GM21825 (cell line): ENCODE data around the gene MBD5.
A peak's percentile ranks its signal among the peaks of the same experiment; 100 is the strongest.

Source experiments
- ATAC-seq: cut with Tn5 transposase; IDR thresholded peaks from one replicate; pipeline ENCODE4 v1.9.1; 2021; ENCODE audit warnings: mild to moderate bottlenecking, moderate library complexity; ENCODE audit not compliant: unreplicated experiment

MBD5 gene

DNA sequence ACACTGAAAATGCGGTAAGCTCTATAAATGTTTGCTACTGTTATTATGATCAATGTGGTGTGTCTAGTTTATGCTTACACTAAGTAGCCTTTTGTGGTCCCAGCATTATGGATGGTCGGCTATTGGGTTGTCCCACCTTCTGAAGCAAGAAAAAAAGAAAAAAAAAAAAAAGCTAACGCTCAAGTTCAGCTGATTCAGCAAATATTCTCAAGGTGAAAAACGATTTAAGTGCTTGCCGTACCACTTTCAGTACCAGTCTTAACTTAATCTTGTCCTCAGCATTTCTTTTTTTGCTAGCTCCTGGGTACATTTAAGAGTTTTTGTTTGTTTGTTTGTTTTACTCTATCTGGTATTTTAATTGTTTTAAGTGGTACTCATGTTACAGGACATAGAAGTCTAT is 87.5 kb downstream of the MBD5 start:
- no peak for ATAC-seq

DNA sequence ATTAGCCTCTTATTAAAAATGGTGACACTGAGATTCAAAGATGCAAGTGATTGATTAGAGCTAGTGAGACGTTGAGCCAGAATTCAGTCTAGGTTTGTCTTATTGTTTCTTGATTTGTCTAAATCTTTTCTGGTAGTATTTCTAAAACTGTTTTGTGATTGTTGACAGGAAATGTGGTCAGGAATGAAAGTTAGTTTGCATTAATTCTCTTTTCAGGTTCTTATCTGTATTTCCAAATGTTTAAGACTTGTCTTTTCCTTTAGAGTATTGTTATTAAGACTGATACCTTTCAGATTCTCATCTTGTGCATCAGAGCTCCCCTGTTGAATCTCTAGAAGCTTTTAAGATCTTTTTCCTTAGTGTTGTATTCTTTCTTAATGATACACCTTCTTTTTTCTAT is 89.3 kb downstream of the MBD5 start:
- ATAC-seq: peak; percentile 67

DNA sequence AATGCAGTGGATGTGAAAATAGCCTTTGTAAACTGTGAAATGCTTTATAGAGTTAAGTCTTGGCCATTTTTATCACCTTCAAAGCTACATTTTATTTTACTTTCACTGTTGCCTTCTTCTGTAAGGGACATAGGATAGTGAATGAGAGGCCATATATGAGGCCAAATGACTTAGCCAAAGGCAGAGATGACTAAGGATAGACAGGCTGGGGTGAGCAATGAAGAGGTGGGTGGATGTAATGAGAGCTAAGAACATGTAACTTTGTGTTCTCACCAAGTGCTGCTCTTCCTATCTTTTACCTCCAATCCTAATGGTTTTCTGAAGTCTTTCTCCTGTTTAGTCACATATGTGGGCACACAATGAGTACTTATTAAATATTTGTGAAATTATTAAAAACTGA is 101.9 kb downstream of the MBD5 start:
- ATAC-seq: no peak

DNA sequence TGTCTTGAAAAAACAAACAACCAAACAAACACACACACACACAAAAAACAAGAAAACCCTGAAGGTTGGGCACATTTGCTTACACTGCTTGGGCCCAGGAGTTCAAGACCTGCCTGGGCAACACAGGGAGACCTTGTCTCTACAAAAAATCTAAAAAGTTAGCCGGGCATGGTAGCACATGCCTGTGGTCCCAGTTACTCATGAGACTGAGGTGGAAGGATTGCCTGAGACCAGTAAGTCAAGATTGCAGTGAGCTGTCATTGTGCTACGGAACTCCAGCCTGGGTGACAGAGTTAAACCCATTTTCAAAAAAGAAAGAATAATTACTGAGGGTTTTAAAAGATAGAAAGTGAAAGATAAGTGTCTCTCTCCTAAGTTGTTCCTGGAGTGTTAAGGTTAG is 103.4 kb downstream of the MBD5 start:
- ATAC-seq: no peak

DNA sequence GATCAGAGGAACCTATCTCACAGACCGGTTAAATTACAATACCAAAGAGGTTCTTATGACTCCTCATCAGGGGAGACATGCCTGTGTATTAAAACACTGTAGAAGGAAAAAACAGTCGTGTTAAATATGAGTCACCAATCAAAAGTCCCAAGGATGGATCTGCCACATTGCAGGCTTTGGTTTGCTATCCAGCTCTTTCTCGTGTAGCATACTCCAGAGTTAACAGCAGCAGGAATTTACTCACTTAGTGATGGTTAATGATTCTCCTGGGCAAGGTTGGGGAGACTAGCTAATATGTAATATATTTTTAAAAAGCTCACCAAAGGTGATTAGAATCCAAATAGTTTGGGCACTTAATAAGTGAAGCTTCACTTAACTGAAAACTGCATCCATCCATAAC is 109.7 kb downstream of the MBD5 start:
- no peak for ATAC-seq

DNA sequence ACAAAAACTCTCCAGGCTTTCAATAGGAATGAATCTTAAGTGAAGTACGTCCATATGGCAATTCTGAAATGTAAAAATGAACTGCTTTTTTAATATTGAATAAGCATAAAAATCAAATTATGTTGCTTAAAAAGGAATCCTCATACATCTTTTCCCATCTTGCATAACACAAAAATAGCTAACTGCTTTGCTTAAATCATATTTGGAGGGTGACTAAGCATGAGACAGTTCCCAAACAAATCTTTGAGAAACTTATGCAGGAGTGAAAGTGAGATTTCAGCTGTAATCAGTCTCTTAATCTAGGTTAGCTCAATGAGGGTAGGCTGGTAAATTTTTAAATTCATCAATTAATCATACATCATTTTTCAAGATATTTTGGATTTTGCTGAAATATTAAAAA is 111.5 kb downstream of the MBD5 start:
- ATAC-seq: no peak

DNA sequence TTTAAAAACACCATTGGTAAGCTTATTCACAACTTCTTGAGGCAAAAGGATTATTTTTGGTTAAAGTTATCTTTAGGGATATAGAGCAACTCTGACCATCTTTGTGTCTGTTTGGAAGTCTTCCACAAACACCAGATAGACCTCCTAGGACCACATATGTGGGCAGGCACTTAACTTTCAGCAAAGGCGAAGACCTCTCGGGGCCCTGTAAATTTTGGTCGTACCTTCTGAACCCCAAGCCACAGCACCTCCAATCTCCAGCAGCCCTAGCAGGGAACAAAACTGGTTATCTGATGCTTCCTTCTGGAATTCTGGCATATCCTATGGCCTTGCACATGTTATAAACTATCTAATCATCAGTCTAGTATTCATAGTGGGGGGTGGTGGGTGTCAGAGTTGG is 114.8 kb downstream of the MBD5 start:
- ATAC-seq: no peak

DNA sequence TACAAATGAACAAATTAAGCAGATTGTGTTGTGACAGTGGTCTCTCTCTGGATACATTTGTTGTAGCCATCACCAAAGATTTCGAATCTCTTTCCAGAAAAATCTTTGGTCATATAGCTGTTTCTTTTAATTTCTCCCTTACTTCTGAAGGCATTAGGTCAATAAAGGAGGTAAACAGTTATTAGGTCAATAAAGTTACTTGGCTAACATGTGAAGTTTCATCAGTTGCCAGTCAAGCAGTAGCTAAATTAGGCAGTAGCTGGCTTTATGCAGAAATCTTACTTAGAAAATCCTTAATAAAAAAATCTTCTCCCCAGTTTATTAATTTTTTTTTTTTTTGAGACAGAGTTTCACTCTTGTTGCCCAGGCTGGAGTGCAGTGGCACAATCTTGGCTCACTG is 115.5 kb downstream of the MBD5 start:
- ATAC-seq: no peak

DNA sequence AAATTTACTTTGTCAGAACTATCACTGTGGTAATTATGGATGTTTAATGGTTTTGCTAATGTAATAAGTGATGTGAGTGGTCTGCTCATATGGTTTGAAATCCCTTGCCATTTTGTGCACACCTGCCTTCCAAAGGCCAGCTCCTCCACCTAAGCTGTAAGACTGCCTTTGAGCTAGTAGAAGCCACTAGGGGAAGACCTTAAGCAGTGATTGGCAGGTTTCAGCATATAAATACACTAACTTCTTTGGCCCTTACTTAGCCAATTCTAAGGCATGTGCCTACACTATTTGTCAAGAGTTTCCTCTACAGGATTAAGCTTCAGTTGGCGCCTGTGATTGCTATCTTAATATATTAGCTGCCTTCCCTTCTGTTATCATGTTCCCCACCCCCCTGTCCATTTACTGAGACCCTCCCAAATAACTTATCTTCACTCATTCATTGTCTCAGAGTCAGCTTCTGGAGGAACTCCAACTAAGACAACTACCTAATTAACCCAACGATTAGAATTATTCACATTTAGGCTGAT is 141.1 kb downstream of the MBD5 start:
- no peak for ATAC-seq

DNA sequence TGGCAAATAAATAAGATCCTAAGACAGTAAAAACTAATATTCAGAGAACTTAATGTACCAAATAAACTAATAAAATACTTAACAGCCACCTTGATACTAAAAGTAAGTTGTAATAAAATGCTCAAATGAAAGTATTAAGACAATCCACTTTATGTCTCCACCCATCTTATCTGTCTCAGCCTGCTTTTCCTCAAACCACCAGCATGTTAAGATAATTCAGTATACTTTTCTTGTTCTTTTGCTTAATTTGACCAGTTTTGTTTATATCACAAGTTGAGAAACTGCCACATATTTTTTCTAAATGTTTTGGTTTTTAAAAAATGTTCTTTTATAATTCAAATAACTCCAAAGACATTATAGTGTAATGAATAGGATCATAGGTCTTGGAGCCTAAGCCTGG is 142.0 kb downstream of the MBD5 start:
- ATAC-seq: no peak

DNA sequence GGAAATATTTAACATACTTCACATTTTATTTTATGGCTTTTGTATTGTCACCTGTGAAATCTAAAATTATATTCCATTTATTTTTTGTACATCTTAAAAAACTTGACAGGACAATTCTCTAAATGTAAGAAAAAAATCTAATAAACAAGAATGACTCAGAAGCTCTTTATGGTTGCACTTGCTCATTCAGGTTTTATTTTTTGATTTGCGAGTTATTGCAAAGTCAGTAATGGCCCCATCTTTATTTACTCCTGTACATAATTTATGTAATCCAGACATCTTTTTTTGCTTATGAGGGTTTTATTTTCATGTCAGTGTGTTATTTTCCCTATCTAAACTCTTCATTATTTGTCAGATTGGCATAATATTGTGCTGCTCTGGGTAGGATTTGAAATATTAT is 145.1 kb downstream of the MBD5 start:
- no peak for ATAC-seq

DNA sequence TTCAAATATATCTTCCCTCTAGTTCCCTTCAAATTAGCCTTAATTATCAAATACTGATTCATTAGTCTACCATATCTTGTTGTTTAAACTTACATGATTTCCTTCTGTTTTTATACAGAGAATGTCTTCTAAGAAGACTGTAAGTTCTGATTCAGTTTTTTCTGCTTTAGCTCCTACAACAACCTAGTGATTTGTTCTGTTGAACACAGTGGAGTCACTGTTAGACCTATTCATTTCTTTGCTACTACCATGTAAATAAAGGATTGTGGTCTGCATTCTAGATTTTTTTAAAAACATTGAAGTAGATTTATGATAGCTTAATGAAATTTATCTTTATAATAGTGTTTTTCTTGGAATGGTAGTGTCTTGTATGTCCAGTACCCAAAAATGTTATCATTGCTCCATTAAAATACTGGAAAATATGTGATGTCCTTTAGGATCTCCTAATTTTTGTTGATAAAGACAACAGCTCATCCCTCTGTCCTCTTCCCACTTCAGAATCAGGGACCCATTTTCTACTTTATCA is 146.4 kb downstream of the MBD5 start:
- ATAC-seq: no peak

DNA sequence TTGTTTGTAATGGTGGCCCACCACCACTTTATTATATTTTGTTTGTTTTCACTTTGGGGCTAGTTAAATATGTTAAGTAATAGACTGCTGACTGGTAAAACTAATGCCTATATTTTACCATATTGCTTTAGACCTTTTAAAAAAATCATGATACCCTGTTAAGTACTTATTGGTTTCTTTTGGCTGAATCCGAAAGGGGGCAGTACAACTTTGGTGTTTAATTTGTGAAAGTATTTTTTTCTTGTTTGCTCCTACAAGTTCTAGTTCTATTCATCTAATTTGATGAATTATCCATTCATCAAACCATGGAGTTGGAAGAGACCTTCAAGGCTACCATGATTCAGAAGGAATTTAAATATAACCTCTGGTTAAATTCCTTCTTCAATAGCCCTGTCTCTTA is 147.0 kb downstream of the MBD5 start:
- ATAC-seq: no peak

DNA sequence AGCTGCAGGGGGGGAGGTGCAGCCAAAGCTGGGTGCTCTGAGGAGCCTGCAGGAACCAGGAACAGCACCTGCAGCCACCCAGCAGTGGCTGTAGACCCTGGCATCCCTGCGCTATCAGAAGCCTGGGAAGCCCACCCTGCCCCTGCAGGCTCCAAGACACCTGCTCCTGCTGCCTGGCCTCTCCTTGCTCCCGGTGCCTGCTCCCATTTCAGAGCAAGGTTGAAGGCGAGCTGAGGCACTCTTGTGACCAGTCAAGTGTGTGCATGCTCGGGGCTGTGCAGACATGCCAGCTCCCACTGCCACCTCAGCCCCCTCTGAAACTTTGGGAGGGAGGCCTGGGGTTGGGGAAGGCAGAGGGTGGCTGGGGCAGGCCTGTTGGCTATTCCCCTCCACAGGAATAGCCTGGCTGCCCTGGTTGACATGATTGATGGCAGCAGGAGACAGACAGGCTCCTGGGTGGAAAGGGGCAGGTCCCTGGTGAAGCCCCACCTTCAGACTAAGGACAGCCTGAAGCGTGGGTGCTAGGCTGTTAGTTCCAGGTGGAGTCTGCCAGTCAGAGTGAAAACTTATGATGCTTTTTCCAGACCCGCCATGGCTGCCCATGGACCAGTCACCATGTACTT is 151.4 kb downstream of the MBD5 start:
- ATAC-seq: no peak

DNA sequence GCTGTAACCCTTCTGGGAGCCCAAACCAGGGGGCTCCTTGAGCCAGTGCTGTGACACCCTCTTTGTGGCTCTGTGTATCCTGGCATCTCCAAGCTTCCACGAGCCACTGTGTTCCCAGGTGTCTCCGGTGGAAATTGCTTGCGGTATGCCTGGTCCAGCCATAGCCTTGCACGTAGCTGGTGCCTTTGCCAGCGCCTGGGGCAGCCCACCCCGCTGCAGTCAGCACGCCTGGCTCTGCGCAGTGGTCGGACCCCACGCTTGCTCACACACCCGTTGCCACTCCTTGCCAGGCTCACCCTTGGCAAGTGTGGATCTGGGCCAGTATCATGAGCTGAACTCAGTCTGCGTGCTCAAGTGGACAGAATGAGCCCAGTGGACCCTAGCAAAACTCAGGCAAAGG is 152.3 kb downstream of the MBD5 start:
- ATAC-seq: no peak

DNA sequence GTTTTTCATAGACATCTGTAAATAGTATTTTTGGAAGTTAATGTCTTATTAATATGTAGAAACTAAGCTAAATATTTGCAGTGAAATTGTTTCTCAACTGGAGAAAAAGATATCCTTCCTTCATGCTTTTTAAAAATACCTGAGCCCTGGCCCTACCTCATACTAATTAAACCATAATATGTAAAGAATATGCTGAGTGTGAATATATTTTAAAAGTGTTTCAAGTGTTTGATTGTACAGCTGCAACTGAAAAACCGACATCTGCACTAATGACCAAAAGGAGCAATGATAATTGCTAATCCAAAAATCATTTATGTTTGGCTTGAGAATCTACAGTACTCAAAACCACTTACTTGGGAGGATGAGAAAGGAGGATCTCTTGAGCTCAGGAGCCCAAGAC is 156.7 kb downstream of the MBD5 start:
- no peak for ATAC-seq

DNA sequence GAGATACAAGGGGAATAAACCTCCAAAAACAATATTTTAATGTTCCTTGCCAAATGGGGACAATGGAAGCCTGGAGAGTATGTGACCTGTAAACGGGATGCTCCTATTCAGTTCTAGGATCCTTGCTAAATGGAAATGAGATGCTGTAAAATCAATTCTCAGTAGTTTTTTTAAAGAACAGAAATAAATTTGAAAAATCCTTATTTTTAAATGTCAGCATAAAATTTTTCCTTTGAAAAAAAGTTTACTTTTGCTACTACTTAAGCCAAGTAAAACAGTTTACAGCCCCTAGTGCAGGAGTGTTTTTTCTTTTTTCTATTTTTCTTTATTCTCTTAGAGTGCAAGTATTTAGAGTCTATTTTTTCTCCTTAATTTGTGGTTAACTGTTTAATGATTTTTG is 158.8 kb downstream of the MBD5 start:
- ATAC-seq: no peak

DNA sequence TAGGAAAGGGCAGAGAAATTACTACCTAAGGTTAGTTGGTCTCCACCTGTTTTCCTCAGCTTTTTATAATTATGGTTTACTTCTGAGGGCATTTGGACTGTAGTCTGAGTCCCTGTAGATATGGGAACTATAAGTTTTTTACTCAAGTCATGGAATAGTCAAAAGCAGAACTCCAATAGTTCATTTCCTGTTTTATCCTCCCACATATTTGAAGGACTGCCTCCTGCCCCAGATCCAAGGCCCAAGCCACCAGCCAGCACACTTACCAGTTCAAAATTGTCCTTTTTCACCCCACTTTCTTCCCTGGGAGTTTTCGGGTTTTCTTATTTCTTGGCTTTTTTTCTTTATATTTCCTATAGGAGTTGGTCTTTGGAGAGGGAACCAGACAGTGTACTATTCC is 164.1 kb downstream of the MBD5 start:
- ATAC-seq: no peak

DNA sequence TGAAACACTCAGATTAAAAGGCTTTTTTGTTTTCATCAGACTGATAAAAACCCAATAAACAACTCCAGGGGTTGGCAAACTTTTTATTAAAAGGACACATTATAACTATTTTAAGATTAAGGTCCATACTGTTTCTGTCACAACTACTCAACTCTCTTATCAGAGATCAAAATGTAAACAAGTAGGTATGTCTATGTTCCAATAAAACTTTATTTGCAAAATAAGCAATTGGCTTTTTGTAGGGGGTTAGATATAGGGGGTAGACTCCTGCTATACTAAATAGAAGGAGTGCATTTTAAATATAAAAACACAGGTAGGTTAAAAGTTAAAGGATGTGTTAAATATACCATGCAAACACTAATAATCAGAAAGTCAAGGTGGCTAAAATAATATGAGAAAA is 174.0 kb downstream of the MBD5 start:
- no peak for ATAC-seq

DNA sequence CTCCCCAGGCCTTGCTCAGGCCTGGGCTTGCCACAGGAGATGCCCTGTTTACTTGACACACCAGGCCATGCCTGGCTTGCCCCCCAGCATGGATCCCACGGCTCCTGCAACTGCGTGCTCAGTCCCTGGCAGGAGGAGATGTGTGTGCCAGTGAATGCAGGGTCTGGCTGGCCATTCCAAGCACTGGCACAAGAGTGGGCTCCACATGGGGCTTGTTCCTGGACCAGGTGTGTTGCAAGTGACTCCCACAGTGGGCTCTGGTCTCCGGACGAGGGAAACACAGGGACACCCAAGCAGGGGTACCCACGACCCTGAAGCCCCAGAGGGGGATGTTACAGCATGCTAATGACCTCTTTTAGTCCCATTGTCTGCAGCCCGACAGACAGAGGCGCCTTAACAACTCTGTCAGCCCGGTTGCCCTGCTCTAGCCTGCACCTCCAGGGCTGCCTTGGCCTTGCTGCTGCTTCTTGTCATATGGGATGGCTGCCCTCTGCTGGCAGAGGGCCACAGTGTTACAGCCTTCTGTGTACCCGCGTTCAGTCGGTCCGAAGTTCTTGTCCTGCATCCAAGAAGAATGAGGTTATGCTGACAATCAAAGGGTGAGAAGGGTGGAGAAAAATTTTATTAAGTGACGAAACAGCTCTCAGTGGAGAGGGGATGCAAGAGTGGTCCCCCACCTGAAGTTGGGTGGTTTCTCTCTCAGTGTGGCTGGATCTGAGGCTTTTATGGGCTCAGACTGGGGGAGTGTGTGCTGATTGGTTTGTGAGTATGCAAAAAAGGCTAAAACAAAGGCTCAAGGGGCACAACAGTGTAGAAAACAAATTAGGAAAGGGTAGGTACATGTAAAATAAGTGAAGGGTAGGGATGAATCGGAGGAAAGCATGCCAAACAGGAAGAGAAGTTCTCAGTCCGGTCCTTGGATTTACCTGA is 180.4 kb downstream of the MBD5 start:
- ATAC-seq: no peak

DNA sequence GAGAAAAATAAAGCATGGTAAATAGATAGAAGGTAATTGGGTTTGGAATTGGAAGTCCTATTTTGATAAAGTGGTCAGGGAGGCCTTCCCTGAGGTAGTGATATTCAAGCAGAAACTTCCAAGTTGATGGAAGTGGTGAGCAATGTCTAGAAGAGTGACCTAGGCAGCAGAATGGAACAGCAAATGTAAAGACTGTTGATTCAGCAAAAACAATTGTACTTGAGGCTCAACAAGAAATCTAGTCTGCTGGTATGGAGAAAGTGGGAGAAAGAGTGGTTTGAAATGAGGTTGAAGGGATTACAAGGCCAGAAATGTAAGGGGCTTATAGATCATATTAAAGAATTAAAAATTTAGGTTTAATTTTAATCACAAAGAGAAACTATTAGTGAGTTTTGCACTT is 181.3 kb downstream of the MBD5 start:
- ATAC-seq: no peak

DNA sequence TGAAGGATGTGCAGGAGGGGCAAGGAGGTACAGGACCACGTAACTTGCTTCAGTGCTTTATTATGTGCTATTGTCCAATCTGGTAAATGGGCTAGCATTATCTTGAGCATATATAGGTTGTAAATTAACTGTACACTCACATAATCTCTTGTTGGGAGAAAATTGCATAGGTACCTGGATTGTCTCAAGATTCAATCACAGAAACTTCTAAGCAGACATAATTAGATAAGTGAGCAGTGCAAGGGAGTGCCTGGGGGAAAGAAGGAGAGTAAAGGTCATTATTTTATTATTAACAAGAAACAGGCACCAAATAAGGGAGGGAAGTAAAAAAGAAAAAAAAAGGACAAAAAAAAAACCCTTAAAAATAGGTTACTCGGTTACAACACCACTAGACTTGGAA is 186.2 kb downstream of the MBD5 start:
- ATAC-seq: no peak
